OCI-LY3 (cell line): ENCODE data around the gene FBN2.

Experiments used
- EZH2phosphoT487 ChIP-seq: fragments of 200-600 bp; shearing (Covaris generic); IDR thresholded peaks from 2 replicates; pipeline ENCODE4 v1.6.1; 2018; ENCODE audit warnings: antibody characterized with exemption, mixed run types, low read depth
- TF ChIP-seq, protein P1 (sequence below): fragments of 200-600, 300-600 bp; sonication (generic); IDR thresholded peaks from 2 replicates; pipeline ENCODE4 v1.5.1; 2014; ENCODE audit warnings: antibody characterized with exemption, low read length, low read depth

DNA sequence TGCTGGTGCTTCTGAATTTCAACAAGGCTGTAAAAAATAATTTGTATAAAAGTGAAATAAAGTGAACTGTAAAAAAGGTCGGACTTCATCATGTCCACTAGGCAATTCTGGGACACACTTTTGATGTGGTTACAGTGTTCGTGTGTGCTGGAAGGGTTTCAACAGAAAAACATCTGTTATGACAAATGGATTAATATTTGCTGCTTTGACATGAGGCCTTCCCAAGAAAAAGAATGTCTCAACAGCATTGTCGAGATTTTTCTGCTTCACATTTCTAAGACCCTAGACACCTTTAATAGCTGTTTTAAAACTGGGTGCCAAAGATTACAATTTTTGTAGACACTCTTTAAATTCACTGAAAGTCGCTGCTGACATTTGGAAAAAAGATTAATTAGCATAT, 237.9 kb downstream of the FBN2 start:
- TF ChIP-seq, protein P1, sequence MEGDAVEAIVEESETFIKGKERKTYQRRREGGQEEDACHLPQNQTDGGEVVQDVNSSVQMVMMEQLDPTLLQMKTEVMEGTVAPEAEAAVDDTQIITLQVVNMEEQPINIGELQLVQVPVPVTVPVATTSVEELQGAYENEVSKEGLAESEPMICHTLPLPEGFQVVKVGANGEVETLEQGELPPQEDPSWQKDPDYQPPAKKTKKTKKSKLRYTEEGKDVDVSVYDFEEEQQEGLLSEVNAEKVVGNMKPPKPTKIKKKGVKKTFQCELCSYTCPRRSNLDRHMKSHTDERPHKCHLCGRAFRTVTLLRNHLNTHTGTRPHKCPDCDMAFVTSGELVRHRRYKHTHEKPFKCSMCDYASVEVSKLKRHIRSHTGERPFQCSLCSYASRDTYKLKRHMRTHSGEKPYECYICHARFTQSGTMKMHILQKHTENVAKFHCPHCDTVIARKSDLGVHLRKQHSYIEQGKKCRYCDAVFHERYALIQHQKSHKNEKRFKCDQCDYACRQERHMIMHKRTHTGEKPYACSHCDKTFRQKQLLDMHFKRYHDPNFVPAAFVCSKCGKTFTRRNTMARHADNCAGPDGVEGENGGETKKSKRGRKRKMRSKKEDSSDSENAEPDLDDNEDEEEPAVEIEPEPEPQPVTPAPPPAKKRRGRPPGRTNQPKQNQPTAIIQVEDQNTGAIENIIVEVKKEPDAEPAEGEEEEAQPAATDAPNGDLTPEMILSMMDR: no peak
- no peak for TF ChIP-seq EZH2phosphoT487
